GM13977 (cell line): Measurements from ENCODE around the gene INTS7.

ENCODE experiments used
- DNase-seq: peaks from one replicate; pipeline ENCODE4 v3.0.0; 2012; ENCODE audit warnings: low spot score
- in situ Hi-C: fragments of 300-500 bp; cut with MboI; formaldehyde crosslinking; loops from one replicate; pipeline ENCODE4 v1.12.0; 2022; ENCODE audit warnings: low sequenced_read_pairs, low pct_unique_long_range_greater_than_20kb, mixed read lengths, inconsistent platforms; ENCODE audit not compliant: unreplicated experiment
- TF ChIP-seq, protein P1 (sequence below): IDR thresholded peaks from 2 replicates; pipeline ENCODE4 v1.5.1; 2012; ENCODE audit warnings: mild to moderate bottlenecking, control low read depth; ENCODE audit not compliant: insufficient read depth; ENCODE audit errors: extremely low read depth, missing control alignments

Gene INTS7

DNA sequence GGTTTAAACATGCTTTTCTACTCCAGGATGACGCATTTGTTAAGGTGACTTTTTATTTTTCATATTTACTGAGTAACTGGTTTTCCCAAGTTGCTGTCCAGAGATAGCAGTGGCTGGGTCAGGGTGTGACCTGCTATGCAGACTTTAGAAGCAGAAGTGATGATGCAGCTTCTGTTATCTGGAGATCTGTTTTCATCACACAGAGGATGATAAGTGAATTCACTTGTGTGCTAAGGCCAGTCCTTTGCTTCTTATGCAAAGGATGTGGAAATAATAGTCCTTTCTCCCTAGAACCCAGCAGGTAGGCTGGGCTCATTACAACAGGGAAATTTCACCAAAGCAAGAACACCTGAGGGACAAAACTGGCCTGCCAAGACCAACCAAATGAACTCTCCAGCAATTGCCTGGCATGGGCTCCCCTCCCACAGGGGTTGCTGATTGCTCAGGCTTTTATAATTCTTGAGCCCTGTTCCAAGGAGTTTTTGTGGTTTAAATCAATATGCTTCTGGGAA is 107.0 kb downstream of the INTS7 start:
- TF ChIP-seq, protein P1, sequence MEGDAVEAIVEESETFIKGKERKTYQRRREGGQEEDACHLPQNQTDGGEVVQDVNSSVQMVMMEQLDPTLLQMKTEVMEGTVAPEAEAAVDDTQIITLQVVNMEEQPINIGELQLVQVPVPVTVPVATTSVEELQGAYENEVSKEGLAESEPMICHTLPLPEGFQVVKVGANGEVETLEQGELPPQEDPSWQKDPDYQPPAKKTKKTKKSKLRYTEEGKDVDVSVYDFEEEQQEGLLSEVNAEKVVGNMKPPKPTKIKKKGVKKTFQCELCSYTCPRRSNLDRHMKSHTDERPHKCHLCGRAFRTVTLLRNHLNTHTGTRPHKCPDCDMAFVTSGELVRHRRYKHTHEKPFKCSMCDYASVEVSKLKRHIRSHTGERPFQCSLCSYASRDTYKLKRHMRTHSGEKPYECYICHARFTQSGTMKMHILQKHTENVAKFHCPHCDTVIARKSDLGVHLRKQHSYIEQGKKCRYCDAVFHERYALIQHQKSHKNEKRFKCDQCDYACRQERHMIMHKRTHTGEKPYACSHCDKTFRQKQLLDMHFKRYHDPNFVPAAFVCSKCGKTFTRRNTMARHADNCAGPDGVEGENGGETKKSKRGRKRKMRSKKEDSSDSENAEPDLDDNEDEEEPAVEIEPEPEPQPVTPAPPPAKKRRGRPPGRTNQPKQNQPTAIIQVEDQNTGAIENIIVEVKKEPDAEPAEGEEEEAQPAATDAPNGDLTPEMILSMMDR: no peak
- in situ Hi-C loops: no loop called here
- no peak for DNase-seq

DNA sequence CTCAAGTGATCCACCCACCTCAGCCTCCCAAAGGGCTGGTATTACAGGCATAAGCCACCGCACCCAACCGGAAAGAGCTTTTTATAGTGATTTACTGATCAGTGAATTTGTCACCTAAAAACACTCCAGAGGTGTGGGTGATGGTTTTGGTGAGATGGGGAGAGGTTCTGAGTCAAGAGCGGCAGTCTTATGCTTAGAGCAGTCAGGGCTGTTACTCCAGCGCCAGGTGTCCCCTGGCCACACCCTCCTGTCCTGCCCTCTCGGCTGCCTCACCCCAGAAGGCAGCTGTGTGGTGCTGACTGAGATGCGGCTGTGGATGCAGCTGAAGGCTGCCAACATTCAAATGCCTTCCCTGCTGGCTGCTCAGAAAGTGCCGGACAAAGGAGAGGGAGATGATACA is 110.3 kb downstream of the INTS7 start:
- TF ChIP-seq, protein P1: no peak
- in situ Hi-C loops: no loop called here
- DNase-seq: no peak

DNA sequence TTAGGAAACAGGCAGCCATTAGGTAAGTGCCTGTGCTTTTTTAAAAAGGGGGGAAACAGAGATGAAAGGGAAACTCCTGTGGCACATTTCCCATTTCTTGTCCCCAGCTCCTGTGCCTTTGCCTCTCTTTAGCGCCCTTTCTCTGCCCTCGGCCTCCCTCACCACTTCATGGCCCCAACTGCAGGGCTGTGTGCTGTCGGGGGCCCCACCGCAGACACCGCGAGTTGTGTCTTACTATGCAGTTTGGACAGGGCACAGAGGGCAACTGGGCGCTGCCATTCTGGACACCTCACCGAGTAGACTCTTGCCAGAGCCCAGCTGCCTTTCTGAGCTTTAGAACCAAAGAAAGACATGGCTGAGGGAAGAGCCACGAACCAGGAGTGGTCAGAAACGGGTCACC is 111.1 kb downstream of the INTS7 start:
- TF ChIP-seq, protein P1: no peak
- no peak for DNase-seq
- in situ Hi-C loops: no loop called here

DNA sequence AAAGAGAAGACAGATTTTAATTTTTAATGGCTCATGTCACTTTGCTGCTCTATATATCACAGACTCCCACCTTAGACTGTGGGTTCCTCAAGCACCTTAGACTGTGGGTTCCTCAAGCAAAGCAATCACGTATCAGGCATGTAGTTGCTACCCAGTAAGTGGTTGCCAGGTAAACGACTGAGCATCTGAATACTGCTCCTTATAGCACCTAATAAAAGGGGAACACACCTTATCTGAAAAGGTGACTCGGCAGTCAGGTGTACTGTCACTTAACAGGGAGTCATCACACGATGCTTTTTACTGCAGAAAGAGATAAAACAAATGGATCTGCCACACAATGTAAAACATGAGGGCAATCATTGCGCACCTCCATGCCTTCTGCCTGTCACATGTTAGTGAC is 112.3 kb downstream of the INTS7 start:
- in situ Hi-C loops: no loop called here
- no peak for DNase-seq
- TF ChIP-seq, protein P1: no peak

DNA sequence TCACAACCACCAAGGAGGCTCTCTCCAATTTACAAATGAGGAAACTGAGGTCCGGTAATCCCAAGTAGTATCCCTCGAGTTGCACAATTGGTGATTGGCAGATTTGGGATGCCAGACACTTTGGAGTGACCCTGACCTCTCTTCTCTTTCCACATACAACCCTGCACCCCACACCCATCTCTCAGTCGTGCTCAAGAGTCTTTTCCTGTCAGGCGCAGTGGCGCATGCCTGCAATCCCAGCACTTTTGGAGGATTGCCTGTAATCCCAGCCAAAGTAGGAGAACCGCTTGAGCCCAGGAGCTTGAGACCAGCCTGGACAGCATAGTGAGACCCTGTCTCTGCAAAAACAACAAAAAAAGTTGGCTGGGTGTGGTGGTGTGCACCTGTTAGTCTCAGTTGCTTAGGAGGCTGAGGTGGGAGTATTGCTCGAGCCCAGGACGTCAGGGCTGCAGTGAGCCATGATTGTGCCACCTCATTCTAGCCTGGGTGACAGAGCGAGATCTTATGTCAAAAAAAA is 113.7 kb downstream of the INTS7 start:
- in situ Hi-C loops: no loop called here
- DNase-seq: no peak
- TF ChIP-seq, protein P1: no peak

DNA sequence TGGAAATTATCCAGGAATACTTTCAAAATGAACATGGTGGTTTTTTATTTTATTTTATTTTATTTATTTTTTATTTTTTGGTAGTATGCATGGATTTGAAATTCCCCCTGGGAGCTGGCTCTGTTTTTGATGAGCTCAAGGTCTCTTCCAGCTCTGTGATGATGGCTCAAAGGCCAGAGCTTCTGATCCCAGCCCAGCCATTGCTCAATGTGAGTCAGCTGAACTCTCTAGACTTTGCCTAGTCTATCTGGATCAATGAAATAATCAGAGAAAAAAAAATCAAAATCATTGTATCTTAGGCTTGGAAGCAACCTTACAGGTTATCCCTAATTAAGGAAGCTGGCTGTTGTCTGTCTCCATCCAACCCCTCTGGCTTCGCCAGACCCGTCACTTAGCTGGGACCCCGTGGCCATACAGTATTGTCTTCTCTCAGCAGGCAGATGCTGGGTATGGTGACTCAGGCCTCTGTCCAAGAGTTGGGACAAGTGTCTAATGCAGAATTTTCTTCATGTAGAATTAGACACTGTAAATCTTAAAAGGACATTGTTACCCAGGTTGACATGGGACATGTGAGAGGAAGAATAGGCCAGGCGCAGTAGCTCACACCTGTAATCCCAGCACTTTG is 114.6 kb downstream of the INTS7 start:
- in situ Hi-C loops: no loop called here
- no peak for DNase-seq
- TF ChIP-seq, protein P1: no peak
